A549 (cell line): ENCODE results near the gene MYLK4. TPM values are rescaled to one million over a fixed set of nuclear protein-coding genes. Genes with fewer than 3 reads are reported as not detected.

ENCODE experiments used
- ATAC-seq, 2 experiments: fragments of 200-7000 bp in 1 of 2; fragments of >200 bp in 1 of 2; cut with Nextera tagmentation in 1 of 2; cut with Tn5 transposase in 1 of 2; 3 replicates each; pipeline versions ENCODE4 v1.8.0 to v1.9.1; 2018 to 2020; ENCODE audit warnings: mild to moderate bottlenecking in 1 of 2, moderate library complexity in 1 of 2
- CTCF ChIA-PET: fragments of 300-600 bp; sonication (Branson Sonifier 250); formaldehyde crosslinking; extraction: SDS; loops from one replicate; lab custom pipeline; 2021; ENCODE audit warnings: antibody characterized with exemption, inconsistent platforms; lab: Yijun Ruan, JAX
- POLR2A ChIA-PET: fragments of 350-600 bp; formaldehyde crosslinking; extraction: SDS; loops from one replicate; lab custom pipeline; 2021; ENCODE audit warnings: antibody characterized with exemption, inconsistent platforms; lab: Yijun Ruan, JAX
- DNase-seq, 2 experiments: peaks; one replicate each; pipeline versions ENCODE4 v3.0.0 to v3.0.0-alpha.2; 2011 to 2016; ENCODE audit warnings: low read depth in 1 of 2, low spot score in 1 of 2
- FAIRE-seq: peaks from 2 replicates; lab custom pipeline; 2011; peaks lifted over from hg19 to GRCh38; lab: Jason Lieb, UNC
- H3K27ac ChIP-seq, 2 experiments: fragments of >200 bp; sonication (Bioruptor Twin); formaldehyde crosslinking; 3 replicates each; pipeline ENCODE4 v1.5.1; 2016 to 2017
- H3K4me1 ChIP-seq: fragments of >200 bp; sonication (Bioruptor Twin); formaldehyde crosslinking; 3 replicates; pipeline ENCODE4 v1.6.1; 2016
- H3K4me2 ChIP-seq: fragments of >200 bp; sonication (Bioruptor Twin); formaldehyde crosslinking; 3 replicates; pipeline ENCODE4 v1.6.1; 2016
- H3K4me3 ChIP-seq: fragments of >200 bp; sonication (Bioruptor Twin); formaldehyde crosslinking; 3 replicates; pipeline ENCODE4 v1.5.1; 2016
- H3K9me3 ChIP-seq: fragments of >200 bp; sonication (Bioruptor Twin); formaldehyde crosslinking; 3 replicates; pipeline ENCODE4 v1.6.1; 2016
- CBX2 ChIP-seq: fragments of 200-600 bp; sonication (generic); IDR thresholded peaks from 2 replicates; pipeline ENCODE4 v1.6.1; 2016; ENCODE audit warnings: low read depth, mild to moderate bottlenecking, borderline replicate concordance
- CBX8 ChIP-seq: fragments of 200-600 bp; sonication (generic); IDR thresholded peaks from 2 replicates; pipeline ENCODE4 v1.6.1; 2016
- EHF ChIP-seq: fragments of 250-450 bp; sonication (Bioruptor Pico); IDR thresholded peaks from 2 replicates; pipeline ENCODE4 v1.5.0; 2020; ENCODE audit warnings: mild to moderate bottlenecking
- EHMT2 ChIP-seq: fragments of 200-600 bp; sonication (generic); IDR thresholded peaks from 2 replicates; pipeline ENCODE4 v1.6.1; 2016; ENCODE audit warnings: antibody characterized with exemption, low read depth, mild to moderate bottlenecking, moderate library complexity
- ESRRA ChIP-seq: fragments of 150-350 bp; IDR thresholded peaks from 2 replicates; pipeline ENCODE4 v1.6.1; 2014; ENCODE audit warnings: mild to moderate bottlenecking, low read length, borderline replicate concordance
- FOSB ChIP-seq: fragments of 250-450 bp; sonication (Bioruptor Pico); IDR thresholded peaks from 2 replicates; pipeline ENCODE4 v1.5.0; 2020; ENCODE audit warnings: mild to moderate bottlenecking, moderate library complexity
- HDAC2 ChIP-seq: fragments of 200-600 bp; sonication (generic); IDR thresholded peaks from 2 replicates; pipeline ENCODE4 v1.6.1; 2016
- HEYL ChIP-seq: fragments of 250-450 bp; sonication (Bioruptor Pico); IDR thresholded peaks from 2 replicates; pipeline ENCODE4 v1.8.0; 2021; ENCODE audit warnings: mild to moderate bottlenecking, moderate library complexity
- HOXA7 ChIP-seq: fragments of 250-450 bp; sonication (Bioruptor Pico); IDR thresholded peaks from 2 replicates; pipeline ENCODE4 v1.5.0; 2020; ENCODE audit warnings: mild to moderate bottlenecking, moderate library complexity
- JUNB ChIP-seq: fragments of >200 bp; sonication (Bioruptor Twin); formaldehyde crosslinking; IDR thresholded peaks from 2 replicates; pipeline ENCODE4 v1.6.1; 2016
- KDM1A ChIP-seq: fragments of 200-600 bp; sonication (generic); IDR thresholded peaks from 2 replicates; pipeline ENCODE4 v1.6.1; 2016; ENCODE audit warnings: low read depth, mild to moderate bottlenecking
- KDM5A ChIP-seq: fragments of 200-600 bp; sonication (generic); IDR thresholded peaks from 2 replicates; pipeline ENCODE4 v1.6.1; 2016; ENCODE audit warnings: antibody characterized with exemption, mild to moderate bottlenecking
- MAFK ChIP-seq: fragments of 450-650 bp; IDR thresholded peaks from 2 replicates; pipeline ENCODE4 v1.6.1; 2014; ENCODE audit not compliant: partially characterized antibody
- MAZ ChIP-seq: fragments of 150-350 bp; IDR thresholded peaks from 2 replicates; pipeline ENCODE4 v1.6.1; 2014; ENCODE audit warnings: antibody characterized with exemption, low read depth, low read length, borderline replicate concordance
- MYC ChIP-seq: IDR thresholded peaks from 2 replicates; pipeline ENCODE4 v1.6.1; 2012; ENCODE audit warnings: mild to moderate bottlenecking, inconsistent platforms, low read length, improper control_type of control experiment, borderline replicate concordance
- NFE2L2 ChIP-seq: fragments of 150-350 bp; conservative IDR thresholded peaks from 2 replicates; pipeline ENCODE4 v1.6.1; 2014; ENCODE audit warnings: low read length
- NPAS2 ChIP-seq: fragments of 250-450 bp; sonication (Bioruptor Pico); IDR thresholded peaks from 2 replicates; pipeline ENCODE4 v1.8.0; 2022; ENCODE audit warnings: mild to moderate bottlenecking, moderate library complexity, borderline replicate concordance
- NR3C1 ChIP-seq: fragments of >200 bp; sonication (Bioruptor Twin); formaldehyde crosslinking; IDR thresholded peaks from 3 replicates; pipeline ENCODE4 v1.6.1; 2017
- POLR2AphosphoS2 ChIP-seq: conservative IDR thresholded peaks from 2 replicates; pipeline ENCODE4 v1.6.1; 2012; ENCODE audit warnings: low read length, improper control_type of control experiment, inconsistent platforms
- RARB ChIP-seq: fragments of 250-450 bp; sonication (Bioruptor Pico); IDR thresholded peaks from 2 replicates; pipeline ENCODE4 v1.8.0; 2021; ENCODE audit warnings: mild to moderate bottlenecking, moderate library complexity
- RNF2 ChIP-seq: fragments of 200-600 bp; sonication (generic); IDR thresholded peaks from 2 replicates; pipeline ENCODE4 v1.6.1; 2016; ENCODE audit warnings: low read depth, mild to moderate bottlenecking, antibody characterized with exemption, moderate library complexity, borderline replicate concordance
- SMC3 ChIP-seq: fragments of >200 bp; sonication (Bioruptor Twin); formaldehyde crosslinking; IDR thresholded peaks from 3 replicates; pipeline ENCODE4 v1.6.1; 2018; ENCODE audit warnings: inconsistent platforms
- SREBF2 ChIP-seq: fragments of 450-650 bp; IDR thresholded peaks from 2 replicates; pipeline ENCODE4 v1.6.1; 2014; ENCODE audit warnings: mild to moderate bottlenecking, moderate library complexity
- TFCP2L1 ChIP-seq: fragments of 250-450 bp; sonication (Bioruptor Pico); IDR thresholded peaks from 2 replicates; pipeline ENCODE4 v1.5.0; 2021; ENCODE audit warnings: mild to moderate bottlenecking
- ZFP36 ChIP-seq: fragments of 450-650 bp; IDR thresholded peaks from 2 replicates; pipeline ENCODE4 v1.6.1; 2014; ENCODE audit warnings: borderline replicate concordance; ENCODE audit not compliant: partially characterized antibody
- ZNF302 ChIP-seq: fragments of 250-450 bp; sonication (Bioruptor Pico); IDR thresholded peaks from 2 replicates; pipeline ENCODE4 v1.9.0; 2021; ENCODE audit warnings: inconsistent platforms, mild to moderate bottlenecking, moderate library complexity
- WGBS: methylation state at CpG from one replicate; pipeline ENCODE4 v1.1.6; 2017; ENCODE audit errors: missing lambda C conversion rate; 5-methylcytosine and 5-hydroxymethylcytosine counted together
- polyA plus RNA-seq, 4 experiments: library from polyadenylated mRNA; depleted of rRNA in 3 of 4; stranded (reverse); fragments of >200 nt; fragmentation: RNase III in 1 of 4; extraction: RNeasy Plus Mini Kit Qiagen cat#74134 plus additional on column Dnase treatment in 1 of 4; gene quantifications; 2 replicates in 3 of 4; 3 replicates in 1 of 4; pipeline ENCODE4 v1.2.3, GENCODE V29; 2011 to 2017
- TF ChIP-seq, protein P1 (sequence below): fragments of 250-450 bp; sonication (Bioruptor Pico); IDR thresholded peaks from 2 replicates; pipeline ENCODE4 v1.5.0; 2021; ENCODE audit warnings: mild to moderate bottlenecking, moderate library complexity, borderline replicate concordance
- TF ChIP-seq, protein P2 (sequence below): fragments of >200 bp; sonication (Bioruptor Twin); formaldehyde crosslinking; IDR thresholded peaks from 3 replicates; pipeline ENCODE4 v1.6.1; 2016
- TF ChIP-seq, protein P3 (sequence below): IDR thresholded peaks from 2 replicates; pipeline ENCODE4 v1.6.1; 2012
- TF ChIP-seq, protein P4 (sequence below): fragments of 250-450 bp; sonication (Bioruptor Pico); IDR thresholded peaks from 2 replicates; pipeline ENCODE4 v1.5.0; 2020; ENCODE audit warnings: low read depth, mild to moderate bottlenecking, moderate library complexity
- TF ChIP-seq, protein P5 (sequence below): fragments of >200 bp; sonication (Bioruptor Twin); formaldehyde crosslinking; IDR thresholded peaks from 2 replicates; pipeline ENCODE4 v1.6.1; 2016

The MYLK4 gene
- polyA plus RNA-seq, 2 of the 4 experiments (the other 2 are of a cell fraction) = 0.14 to 0.21 TPM

DNA sequence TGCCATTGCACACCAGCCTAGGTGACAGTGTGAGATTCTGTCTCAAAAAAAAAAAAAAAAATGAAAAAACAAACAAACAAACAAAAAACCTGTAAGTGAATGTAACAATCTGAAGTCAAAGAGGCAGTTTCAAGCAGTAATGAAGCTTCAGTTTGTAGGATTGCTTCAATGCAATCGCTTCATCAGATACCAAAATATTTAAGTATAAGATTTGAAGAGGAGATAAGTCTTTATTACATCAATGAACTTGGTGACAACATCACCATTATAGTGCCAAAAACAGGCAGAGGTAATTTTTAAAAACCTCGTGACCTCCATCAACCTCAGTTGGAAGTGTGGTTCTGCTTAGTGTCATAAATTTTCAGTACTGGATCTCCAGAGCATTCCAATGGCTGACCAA is 74.7 kb downstream of the MYLK4 start:
- POLR2A ChIA-PET = no interaction called here
- WGBS = 60% methylated on average over 2 of the region's 2 CpGs
- no peak for DNase-seq
- no peak for TF ChIP-seq ESRRA
- TF ChIP-seq MYC = no peak
- TF ChIP-seq, all 56 proteins: peak for 0
- Histone ChIP-seq H3K4me3 (no peak overlapping the region), H3K4me2 (no peak overlapping the region), H3K27ac (no peak overlapping the region), H3K4me1 (no peaks in the 10 kb centered on the region), H3K9me3 (no peaks in the 10 kb centered on the region)
- ATAC-seq (no peak), FAIRE-seq (no peak)
- CTCF ChIA-PET = no interaction called here

DNA sequence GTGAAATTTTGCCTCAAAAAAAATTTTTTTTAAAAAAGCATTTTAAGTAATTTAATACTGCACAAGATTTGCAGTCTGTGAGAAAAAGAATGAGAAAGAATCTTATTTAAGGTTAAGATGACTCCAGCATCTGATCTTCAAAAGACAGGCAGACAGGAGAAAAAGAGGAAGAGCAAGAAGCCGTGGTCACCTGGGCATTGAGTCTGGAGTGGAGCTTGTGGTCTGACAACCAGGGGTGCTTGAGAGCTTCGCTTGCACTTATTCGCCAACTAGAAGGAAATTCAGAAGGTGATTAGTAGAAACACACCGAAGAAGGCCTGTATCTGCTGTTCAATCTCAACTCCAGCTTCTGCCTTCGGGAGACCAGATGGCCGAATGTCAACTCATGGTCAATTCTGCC is 75.9 kb downstream of the MYLK4 start:
- H3K4me3 ChIP-seq = no peak overlapping the region
- DNase-seq (no peak), ATAC-seq (no peak), FAIRE-seq (no peak)
- POLR2A ChIA-PET = no interaction called here
- H3K4me1 ChIP-seq = no peaks in the 10 kb centered on the region
- 92% methylated on average over 6 of the region's 6 CpGs for WGBS
- TF ChIP-seq EHMT2 = no peak
- TF ChIP-seq, protein P1, sequence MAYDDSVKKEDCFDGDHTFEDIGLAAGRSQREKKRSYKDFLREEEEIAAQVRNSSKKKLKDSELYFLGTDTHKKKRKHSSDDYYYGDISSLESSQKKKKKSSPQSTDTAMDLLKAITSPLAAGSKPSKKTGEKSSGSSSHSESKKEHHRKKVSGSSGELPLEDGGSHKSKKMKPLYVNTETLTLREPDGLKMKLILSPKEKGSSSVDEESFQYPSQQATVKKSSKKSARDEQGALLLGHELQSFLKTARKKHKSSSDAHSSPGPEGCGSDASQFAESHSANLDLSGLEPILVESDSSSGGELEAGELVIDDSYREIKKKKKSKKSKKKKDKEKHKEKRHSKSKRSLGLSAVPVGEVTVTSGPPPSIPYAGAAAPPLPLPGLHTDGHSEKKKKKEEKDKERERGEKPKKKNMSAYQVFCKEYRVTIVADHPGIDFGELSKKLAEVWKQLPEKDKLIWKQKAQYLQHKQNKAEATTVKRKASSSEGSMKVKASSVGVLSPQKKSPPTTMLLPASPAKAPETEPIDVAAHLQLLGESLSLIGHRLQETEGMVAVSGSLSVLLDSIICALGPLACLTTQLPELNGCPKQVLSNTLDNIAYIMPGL (CRISPR knock-in tag) = no peak
- TF ChIP-seq MAZ = no peak
- TF ChIP-seq, protein P2, sequence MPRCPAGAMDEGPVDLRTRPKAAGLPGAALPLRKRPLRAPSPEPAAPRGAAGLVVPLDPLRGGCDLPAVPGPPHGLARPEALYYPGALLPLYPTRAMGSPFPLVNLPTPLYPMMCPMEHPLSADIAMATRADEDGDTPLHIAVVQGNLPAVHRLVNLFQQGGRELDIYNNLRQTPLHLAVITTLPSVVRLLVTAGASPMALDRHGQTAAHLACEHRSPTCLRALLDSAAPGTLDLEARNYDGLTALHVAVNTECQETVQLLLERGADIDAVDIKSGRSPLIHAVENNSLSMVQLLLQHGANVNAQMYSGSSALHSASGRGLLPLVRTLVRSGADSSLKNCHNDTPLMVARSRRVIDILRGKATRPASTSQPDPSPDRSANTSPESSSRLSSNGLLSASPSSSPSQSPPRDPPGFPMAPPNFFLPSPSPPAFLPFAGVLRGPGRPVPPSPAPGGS = no peak
- no peak for TF ChIP-seq RNF2
- TF ChIP-seq EHF (CRISPR knock-in tag) = no peak
- no peak for TF ChIP-seq ZNF302 (CRISPR knock-in tag)
- TF ChIP-seq CBX8 = no peak
- TF ChIP-seq ZFP36 = no peak
- no peak for TF ChIP-seq NFE2L2
- TF ChIP-seq NR3C1 = no peak
- no peak for TF ChIP-seq KDM1A
- TF ChIP-seq HDAC2 = no peak
- TF ChIP-seq, protein P3, sequence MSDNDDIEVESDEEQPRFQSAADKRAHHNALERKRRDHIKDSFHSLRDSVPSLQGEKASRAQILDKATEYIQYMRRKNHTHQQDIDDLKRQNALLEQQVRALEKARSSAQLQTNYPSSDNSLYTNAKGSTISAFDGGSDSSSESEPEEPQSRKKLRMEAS = no peak
- TF ChIP-seq NPAS2 (CRISPR knock-in tag) = no peak
- no peak for TF ChIP-seq FOSB (CRISPR knock-in tag)
- TF ChIP-seq KDM5A = no peak
- no peak overlapping the region for H3K27ac ChIP-seq
- H3K9me3 ChIP-seq = no peaks in the 10 kb centered on the region
- no peak overlapping the region for H3K4me2 ChIP-seq
- CTCF ChIA-PET = no interaction called here

DNA sequence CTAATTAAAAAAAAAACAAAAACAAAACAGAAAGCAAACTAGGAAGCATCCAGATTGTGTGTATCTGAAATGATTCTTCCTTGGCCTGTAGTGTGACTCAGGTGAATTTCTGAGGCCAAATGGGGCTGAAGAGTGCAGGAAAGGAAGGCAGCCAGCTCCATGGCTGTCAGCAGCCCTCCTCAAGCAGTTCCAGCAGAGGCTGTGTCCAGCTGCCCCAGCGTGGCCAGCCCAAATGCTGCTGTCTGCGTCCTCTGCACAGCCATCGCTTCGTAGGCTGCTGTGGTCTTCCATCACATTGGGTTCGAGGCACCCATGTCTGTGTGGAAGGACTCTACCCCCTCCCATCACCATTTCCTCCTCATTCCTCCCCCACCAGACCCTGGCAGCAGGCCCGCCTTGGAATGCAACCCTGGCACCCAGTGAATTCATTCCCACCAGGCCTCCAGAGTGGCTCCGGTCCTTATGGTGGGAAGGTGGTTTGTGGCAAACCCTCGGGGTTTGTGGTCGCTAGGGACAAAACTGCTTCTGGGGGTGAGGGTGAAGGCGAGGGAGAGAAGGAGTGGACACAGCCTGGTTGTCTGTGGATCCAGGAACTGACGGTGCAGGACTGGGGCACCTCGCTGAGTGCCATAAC is 81.5 kb downstream of the MYLK4 start:
- ATAC-seq = no peak
- no peaks in the 10 kb centered on the region for H3K4me1 ChIP-seq
- DNase-seq = no peak
- H3K9me3 ChIP-seq = no peaks in the 10 kb centered on the region
- H3K4me3 ChIP-seq = no peak overlapping the region
- FAIRE-seq = no peak
- H3K27ac ChIP-seq = no peak overlapping the region
- TF ChIP-seq MAFK (no peak), RARB (CRISPR knock-in tag) (no peak), TFCP2L1 (CRISPR knock-in tag) (no peak), CBX8 (no peak), HEYL (no peak), MAZ (no peak), SMC3 (no peak), SREBF2 (no peak), MYC (no peak), POLR2AphosphoS2 (no peak), CBX2 (no peak), JUNB (no peak), HOXA7 (no peak)
- TF ChIP-seq, protein P4, sequence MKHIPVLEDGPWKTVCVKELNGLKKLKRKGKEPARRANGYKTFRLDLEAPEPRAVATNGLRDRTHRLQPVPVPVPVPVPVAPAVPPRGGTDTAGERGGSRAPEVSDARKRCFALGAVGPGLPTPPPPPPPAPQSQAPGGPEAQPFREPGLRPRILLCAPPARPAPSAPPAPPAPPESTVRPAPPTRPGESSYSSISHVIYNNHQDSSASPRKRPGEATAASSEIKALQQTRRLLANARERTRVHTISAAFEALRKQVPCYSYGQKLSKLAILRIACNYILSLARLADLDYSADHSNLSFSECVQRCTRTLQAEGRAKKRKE (CRISPR knock-in tag) = no peak
- TF ChIP-seq, protein P5, sequence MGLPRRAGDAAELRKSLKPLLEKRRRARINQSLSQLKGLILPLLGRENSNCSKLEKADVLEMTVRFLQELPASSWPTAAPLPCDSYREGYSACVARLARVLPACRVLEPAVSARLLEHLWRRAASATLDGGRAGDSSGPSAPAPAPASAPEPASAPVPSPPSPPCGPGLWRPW = no peak
- ChIA-PET POLR2A (no interaction called here), CTCF (interaction anchor here (1.7 kb wide), 1 partner anchor 12 kb away, joined by 4 read pairs; no protein-coding TSS in a partner anchor)
- no peak overlapping the region for H3K4me2 ChIP-seq
- WGBS = 80% methylated on average over 10 of the region's 12 CpGs
